GM20000 (cell line): ENCODE results near the gene JPH3.

Experiments
- DNase-seq: peaks from one replicate; pipeline ENCODE4 v3.0.0; 2012; ENCODE audit warnings: low spot score
- CTCF ChIP-seq: IDR thresholded peaks from 2 replicates; pipeline ENCODE4 v1.5.1; 2012; ENCODE audit warnings: mild to moderate bottlenecking, control low read depth; ENCODE audit errors: extremely low read depth, missing control alignments

Gene JPH3

GRCh38 chr16:87564524-87564778 lies 37.9 kb upstream of the JPH3 start:
- no peak for TF ChIP-seq CTCF
- DNase-seq: no peak

- no peak for DNase-seq
- no peak for TF ChIP-seq CTCF
Measured at GRCh38 chr16:87569601-87570571, 32.4 kb upstream of the JPH3 start.

- DNase-seq: no peak
- TF ChIP-seq CTCF: no peak
Measured at GRCh38 chr16:87570572-87570937, 31.8 kb upstream of the JPH3 start.

- DNase-seq: no peak
Measured at GRCh38 chr16:87570938-87571867, 31.1 kb upstream of the JPH3 start.

GRCh38 chr16:87571868-87572244 lies 30.5 kb upstream of the JPH3 start:
- TF ChIP-seq CTCF: no peak
- no peak for DNase-seq

More at GRCh38 chr16:87570938-87571867, 31.1 kb upstream of the JPH3 start:
- no peak for TF ChIP-seq CTCF

GRCh38 chr16:87572959-87573358 lies 29.3 kb upstream of the JPH3 start:
- TF ChIP-seq CTCF: no peak

More at GRCh38 chr16:87572959-87573358, 29.3 kb upstream of the JPH3 start:
- no peak for DNase-seq
